ENCODE measurements around the gene CEACAM6.
"Not testable (repeated sequence)": the region's sequence is repeated elsewhere in the genome, so short reads cannot be mapped to it uniquely, and the experiment has no call there.

The CEACAM6 gene

GRCh38 chr19:41755328-41755913 is at the start of gene CEACAM6:
Gene CEACAM6 (plus strand): TSS chr19:41755530. CDS start chr19:41755639, 109 bp downstream.
- DNase-seq (ENCODE audit: low spot score) = no peak

- peak; percentile 57 for DNase-seq (ENCODE audit: low spot score)
Measured at GRCh38 chr19:41706741-41707501, 48.4 kb upstream of the CEACAM6 start.

- DNase-seq (ENCODE audit: low spot score) = no peak
Measured at GRCh38 chr19:41707502-41707812, 47.9 kb upstream of the CEACAM6 start.

GRCh38 chr19:41707871-41708371 is 47.4 kb upstream of the CEACAM6 start:
- no peak for DNase-seq (ENCODE audit: low spot score)

GRCh38 chr19:41708481-41708880 is 46.8 kb upstream of the CEACAM6 start, which contains the start of gene CEACAM5:
Gene CEACAM5 (plus strand): TSS chr19:41708626. CDS start chr19:41708732, 106 bp downstream.
- no peak for DNase-seq (ENCODE audit: low spot score)

GRCh38 chr19:41709516-41709915 is 45.8 kb upstream of the CEACAM6 start:
- not testable (repeated sequence) for DNase-seq (ENCODE audit: low spot score)

- DNase-seq (ENCODE audit: low spot score) = no peak
Measured at GRCh38 chr19:41709951-41710645, 45.2 kb upstream of the CEACAM6 start.

- DNase-seq (ENCODE audit: low spot score) = no peak
Measured at GRCh38 chr19:41711376-41712261, 43.7 kb upstream of the CEACAM6 start.

- no peak for DNase-seq (ENCODE audit: low spot score)
Measured at GRCh38 chr19:41714598-41714997, 40.7 kb upstream of the CEACAM6 start.

- no peak for DNase-seq (ENCODE audit: low spot score)
Measured at GRCh38 chr19:41718761-41719160, 36.6 kb upstream of the CEACAM6 start.

- no peak for DNase-seq (ENCODE audit: low spot score)
Measured at GRCh38 chr19:41720103-41720502, 35.2 kb upstream of the CEACAM6 start.

GRCh38 chr19:41726493-41726892 is 28.8 kb upstream of the CEACAM6 start:
- DNase-seq (ENCODE audit: low spot score) = no peak

- DNase-seq (ENCODE audit: low spot score) = no peak
Measured at GRCh38 chr19:41734156-41734555, 21.2 kb upstream of the CEACAM6 start.

GRCh38 chr19:41734585-41734984 is 20.7 kb upstream of the CEACAM6 start:
- DNase-seq (ENCODE audit: low spot score) = no peak

GRCh38 chr19:41735071-41735600 is 20.2 kb upstream of the CEACAM6 start:
- DNase-seq (ENCODE audit: low spot score) = no peak

- no peak for DNase-seq (ENCODE audit: low spot score)
Measured at GRCh38 chr19:41739361-41739760, 16.0 kb upstream of the CEACAM6 start.

- DNase-seq (ENCODE audit: low spot score) = no peak
Measured at GRCh38 chr19:41740415-41741243, 14.7 kb upstream of the CEACAM6 start.

- DNase-seq (ENCODE audit: low spot score) = no peak
Measured at GRCh38 chr19:41741244-41741554, 14.1 kb upstream of the CEACAM6 start.

- DNase-seq (ENCODE audit: low spot score) = no peak
Measured at GRCh38 chr19:41744850-41745249, 10.5 kb upstream of the CEACAM6 start.

- DNase-seq (ENCODE audit: low spot score) = no peak
Measured at GRCh38 chr19:41745756-41746155, 9.6 kb upstream of the CEACAM6 start.

Data from AG20443 (cell line).